IPS-18c (cell line): ENCODE measurements around the gene STX16.

ENCODE experiments used
- H3K4me3 ChIP-seq: 2 replicates; pipeline ENCODE4 v1.7.0; 2013; ENCODE audit warnings: low read depth, mild to moderate bottlenecking, low read length, moderate library complexity; ENCODE audit not compliant: insufficient read depth
- H3K9me3 ChIP-seq: one replicate; pipeline ENCODE4 v1.6.1; 2013; ENCODE audit warnings: mild to moderate bottlenecking, low read length, moderate library complexity; ENCODE audit not compliant: control insufficient read depth, insufficient read depth

Gene STX16

GRCh38 chr20:58650776-58651558, at the start of gene STX16:
STX16 (plus strand) TSS chr20:58651283; CDS start chr20:58652007, 724 bp downstream.
- H3K9me3 ChIP-seq: no peaks in the 10 kb centered on the region
- H3K4me3 ChIP-seq: peak within 1 kb of the TSS; percentile 88

GRCh38 chr20:58602124-58602523, 49.0 kb upstream of the STX16 start:
- Histone ChIP-seq H3K9me3 (no peaks in the 10 kb centered on the region), H3K4me3 (no peak overlapping the region)

- H3K4me3 ChIP-seq: no peak overlapping the region
- H3K9me3 ChIP-seq: no peaks in the 10 kb centered on the region
Measured at GRCh38 chr20:58603721-58604120, 47.4 kb upstream of the STX16 start.

GRCh38 chr20:58604128-58604881, 46.8 kb upstream of the STX16 start:
- H3K9me3 ChIP-seq: no peaks in the 10 kb centered on the region
- no peak overlapping the region for H3K4me3 ChIP-seq

GRCh38 chr20:58605292-58606065, 45.6 kb upstream of the STX16 start:
- H3K9me3 ChIP-seq: no peaks in the 10 kb centered on the region
- H3K4me3 ChIP-seq: no peak overlapping the region

- H3K4me3 ChIP-seq: no peak overlapping the region
- H3K9me3 ChIP-seq: no peaks in the 10 kb centered on the region
Measured at GRCh38 chr20:58606184-58606583, 44.9 kb upstream of the STX16 start.

- Histone ChIP-seq H3K9me3 (no peaks in the 10 kb centered on the region), H3K4me3 (no peak overlapping the region)
Measured at GRCh38 chr20:58608096-58608840, 42.8 kb upstream of the STX16 start.

GRCh38 chr20:58609026-58609425, 42.1 kb upstream of the STX16 start:
- Histone ChIP-seq H3K4me3 (no peak overlapping the region), H3K9me3 (no peaks in the 10 kb centered on the region)

GRCh38 chr20:58610071-58610800, 40.8 kb upstream of the STX16 start:
- no peaks in the 10 kb centered on the region for H3K9me3 ChIP-seq
- no peak overlapping the region for H3K4me3 ChIP-seq

- Histone ChIP-seq H3K4me3 (no peak overlapping the region), H3K9me3 (no peaks in the 10 kb centered on the region)
Measured at GRCh38 chr20:58610811-58611210, 40.3 kb upstream of the STX16 start.

GRCh38 chr20:58611236-58612030, 39.6 kb upstream of the STX16 start:
- H3K9me3 ChIP-seq: no peaks in the 10 kb centered on the region

GRCh38 chr20:58612121-58612691, 38.9 kb upstream of the STX16 start:
- no peak overlapping the region; the same call in 1 of the 2 replicates for H3K4me3 ChIP-seq
- H3K9me3 ChIP-seq: no peaks in the 10 kb centered on the region

More at GRCh38 chr20:58611236-58612030, 39.6 kb upstream of the STX16 start:
- H3K4me3 ChIP-seq: no peak overlapping the region

GRCh38 chr20:58613061-58613854, 37.8 kb upstream of the STX16 start:
- H3K4me3 ChIP-seq: no peak overlapping the region
- H3K9me3 ChIP-seq: no peaks in the 10 kb centered on the region

GRCh38 chr20:58614366-58614765, 36.7 kb upstream of the STX16 start:
- Histone ChIP-seq H3K9me3 (no peaks in the 10 kb centered on the region), H3K4me3 (no peak overlapping the region)
